Stimulated activated CD4-positive, alpha-beta T cell treated with anti-CD3 and anti-CD28 coated beads, Interleukin-2, amount 100 ng/mL, for 24 hours (primary cell): ENCODE data around the gene SRP14.
"Not testable (repeated sequence)": the region's sequence is repeated elsewhere in the genome, so short reads cannot be mapped to it uniquely, and the experiment has no call there.

Source experiments
- DNase-seq, 2 donors: peaks; one replicate each; pipeline ENCODE4 v3.0.0-alpha.2; 2020

SRP14 gene

GRCh38 chr15:40016224-40016865 is 22.6 kb downstream of the SRP14 start:
- DNase-seq: no peak

- no peak for DNase-seq
Observed at GRCh38 chr15:40014390-40014789, 24.6 kb downstream of the SRP14 start.

DNA sequence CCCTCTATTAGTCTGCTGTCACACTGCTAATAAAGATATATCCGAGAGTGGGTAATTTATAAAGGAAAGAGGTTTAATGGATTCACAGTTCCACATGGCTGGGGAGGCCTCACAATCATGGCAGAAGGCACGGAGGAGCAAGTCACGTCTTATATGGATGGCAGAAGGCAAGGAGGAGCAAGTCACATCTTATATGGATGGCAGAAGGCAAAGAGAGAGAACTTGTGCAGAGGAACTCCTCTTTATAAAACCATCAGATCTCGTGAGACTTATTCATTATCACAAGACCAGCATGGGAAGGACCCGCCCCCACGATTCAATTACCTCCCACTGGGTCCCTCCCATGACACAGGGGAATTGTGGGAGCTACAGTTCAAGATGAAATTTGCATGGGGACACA is 25.6 kb downstream of the SRP14 start:
- DNase-seq: not testable (repeated sequence)

DNA sequence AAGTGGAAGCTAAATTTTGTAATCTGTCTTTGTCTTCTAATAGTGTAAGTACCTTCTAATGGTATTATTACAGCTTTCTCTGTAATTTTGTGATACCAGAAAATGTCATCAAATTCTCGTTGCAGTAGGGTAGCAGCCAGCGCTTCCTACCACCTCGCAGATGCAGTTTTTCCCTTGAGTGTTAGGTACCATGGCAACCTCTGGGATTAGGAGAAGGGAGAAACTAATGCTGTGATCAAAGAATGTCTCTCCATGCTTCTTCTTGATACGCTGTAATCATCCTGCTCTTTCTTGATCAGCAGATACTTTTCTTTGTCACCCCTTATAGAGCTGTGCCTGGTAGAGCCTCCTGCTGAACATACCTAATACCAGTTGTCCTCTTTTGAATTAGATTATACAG is 27.7 kb downstream of the SRP14 start:
- no peak for DNase-seq

- no peak for DNase-seq
Observed at GRCh38 chr15:40010686-40011085, 28.3 kb downstream of the SRP14 start.

DNA sequence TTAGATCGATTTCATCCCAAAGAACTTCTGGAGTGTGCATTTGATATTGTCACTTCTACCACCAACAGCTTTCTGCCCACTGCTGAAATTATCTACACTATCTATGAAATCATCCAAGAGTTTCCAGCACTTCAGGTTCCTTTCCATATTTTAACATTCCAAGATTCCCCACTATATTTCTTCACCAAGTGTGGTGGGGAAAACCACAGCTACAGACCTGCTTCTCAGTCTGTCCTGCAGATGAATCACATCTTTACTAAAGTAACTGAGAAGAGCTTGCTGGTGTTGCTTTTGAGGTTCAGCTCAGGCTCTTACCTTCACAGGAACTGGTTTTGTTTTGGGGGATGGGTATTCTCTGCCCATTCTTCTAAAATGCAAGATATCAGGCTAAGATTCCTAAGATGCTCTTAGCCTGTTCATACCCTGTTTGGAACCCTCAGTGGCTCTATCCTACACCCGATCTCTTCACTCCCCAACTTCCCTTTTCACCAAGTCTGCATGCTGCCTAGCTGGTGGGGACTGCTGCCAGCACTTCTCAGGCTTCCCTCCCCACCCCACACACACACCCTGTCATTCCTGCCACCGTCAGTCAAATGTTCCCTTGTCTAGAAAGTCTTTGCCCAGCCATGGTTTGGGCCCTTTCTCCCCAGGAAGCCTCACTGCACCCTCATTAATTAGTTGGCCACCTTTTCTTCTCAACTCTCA is 30.8 kb downstream of the SRP14 start:
- DNase-seq: no peak

- DNase-seq: no peak
Observed at GRCh38 chr15:40006646-40007045, 32.3 kb downstream of the SRP14 start.

- no peak for DNase-seq
Observed at GRCh38 chr15:40006003-40006402, 33.0 kb downstream of the SRP14 start.

GRCh38 chr15:40003116-40003916 is 35.7 kb downstream of the SRP14 start:
- no peak for DNase-seq

DNA sequence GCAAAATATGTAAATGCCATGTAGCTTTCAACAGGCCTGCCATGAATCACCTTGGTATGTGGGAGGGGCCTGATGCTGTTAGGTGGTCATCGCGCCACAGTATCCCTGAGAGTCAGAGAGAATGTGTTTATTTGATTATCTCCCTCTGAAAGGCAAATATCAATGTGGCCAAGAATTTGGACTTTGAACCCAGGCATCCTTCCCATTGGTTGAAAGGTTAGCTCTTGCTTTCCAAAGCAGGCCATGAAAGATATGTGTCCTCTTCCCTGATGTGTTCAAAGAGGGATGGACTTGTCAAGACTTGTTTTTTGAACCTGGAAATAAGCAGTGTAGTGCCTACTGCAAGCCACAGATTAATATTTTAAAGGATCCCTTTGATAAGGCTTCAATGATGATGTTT is 36.7 kb downstream of the SRP14 start:
- DNase-seq: no peak

DNA sequence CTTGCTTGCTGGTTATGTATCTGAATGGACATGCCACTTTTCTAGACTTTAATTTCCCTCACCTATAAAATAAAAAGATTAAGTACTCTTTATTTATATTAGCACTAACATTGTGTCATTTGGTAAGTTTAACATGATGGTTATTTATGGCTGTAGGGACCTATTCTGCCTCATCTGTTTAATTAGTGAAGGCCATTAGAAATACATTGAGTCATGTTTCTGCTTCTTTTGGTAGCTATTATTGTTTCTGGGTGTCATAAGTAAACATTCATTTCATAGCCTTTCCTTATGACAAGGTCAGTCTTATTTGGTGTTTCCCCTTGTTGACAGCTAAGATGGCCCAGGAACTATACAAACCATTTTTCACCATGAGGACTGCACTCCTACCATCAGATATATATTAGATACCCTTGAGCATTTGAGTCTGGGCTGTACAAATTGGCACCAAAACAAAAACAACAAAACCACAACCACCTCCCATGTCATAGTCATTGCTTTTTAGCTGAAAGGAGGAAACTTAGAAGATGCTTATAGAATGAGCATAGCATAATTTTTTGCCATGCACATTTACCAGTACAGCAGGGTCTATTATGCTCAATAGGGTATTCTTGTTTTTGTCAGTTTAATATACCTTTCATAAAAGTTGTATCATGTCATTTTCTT is 39.3 kb downstream of the SRP14 start:
- no peak for DNase-seq

DNA sequence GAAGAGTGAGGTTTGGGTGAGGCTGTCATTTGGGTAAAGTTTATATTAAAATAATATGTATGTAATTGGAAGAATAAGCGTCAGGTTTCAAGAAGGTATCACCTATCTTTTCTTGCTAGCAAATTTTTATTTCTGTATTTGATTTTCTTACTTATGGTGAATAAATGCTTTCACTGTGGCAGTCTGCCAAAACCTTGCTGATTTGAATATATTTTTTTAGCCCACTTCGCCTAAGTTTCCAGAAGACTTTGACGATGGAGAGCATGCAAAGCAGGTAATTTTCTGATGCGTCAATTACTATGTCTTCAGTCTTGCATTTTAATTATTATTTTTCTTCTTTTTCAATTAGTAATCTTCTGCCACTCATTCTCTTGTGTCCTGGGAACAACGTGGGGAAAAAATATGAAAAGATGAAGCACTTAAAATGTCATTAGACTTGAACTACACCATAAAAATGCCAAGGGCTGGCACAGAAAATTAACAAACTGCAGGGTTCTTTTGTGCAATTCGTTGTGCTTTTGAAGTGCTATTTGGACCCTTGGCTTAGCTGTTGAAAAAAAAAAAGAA is 40.4 kb downstream of the SRP14 start:
- DNase-seq: no peak

DNA sequence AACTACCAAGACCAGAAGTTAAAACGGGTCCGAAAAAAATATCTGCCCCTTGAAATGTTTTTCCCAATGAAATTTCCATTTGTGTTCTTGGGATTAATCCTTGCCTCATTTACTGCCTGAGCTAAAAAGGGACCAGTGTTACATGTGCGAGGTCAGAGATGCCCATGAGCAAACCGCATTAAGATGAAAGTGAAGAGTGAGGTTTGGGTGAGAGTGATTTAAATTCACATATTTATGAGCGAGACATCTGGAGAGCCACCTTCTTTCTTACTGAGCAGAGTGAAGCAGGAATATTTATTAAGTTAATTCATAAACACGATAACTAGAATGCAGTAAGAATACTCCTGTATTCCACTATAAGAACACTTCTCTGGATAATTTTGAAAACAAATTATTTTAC is 41.3 kb downstream of the SRP14 start:
- DNase-seq: no peak

DNA sequence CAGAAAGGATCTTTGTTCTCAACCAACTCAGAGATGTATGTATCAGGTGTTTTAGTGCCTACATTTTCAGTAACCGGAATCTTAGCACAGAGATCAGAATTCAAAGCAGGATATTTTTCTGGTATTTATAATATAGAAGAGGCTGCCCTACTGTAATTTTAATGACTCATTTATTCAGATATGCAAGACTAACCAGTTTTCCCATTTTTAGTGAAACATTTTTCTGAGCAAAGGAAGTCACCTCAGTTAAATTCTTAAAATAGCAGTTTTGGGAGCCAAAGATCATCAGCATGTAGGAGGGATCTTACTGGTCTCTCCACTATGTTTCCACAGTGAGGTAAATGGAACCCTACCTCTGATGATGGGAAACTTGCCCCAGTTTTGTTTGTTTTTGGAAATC is 42.0 kb downstream of the SRP14 start:
- no peak for DNase-seq

GRCh38 chr15:39996228-39996627 is 42.8 kb downstream of the SRP14 start:
- not testable (repeated sequence) for DNase-seq

DNA sequence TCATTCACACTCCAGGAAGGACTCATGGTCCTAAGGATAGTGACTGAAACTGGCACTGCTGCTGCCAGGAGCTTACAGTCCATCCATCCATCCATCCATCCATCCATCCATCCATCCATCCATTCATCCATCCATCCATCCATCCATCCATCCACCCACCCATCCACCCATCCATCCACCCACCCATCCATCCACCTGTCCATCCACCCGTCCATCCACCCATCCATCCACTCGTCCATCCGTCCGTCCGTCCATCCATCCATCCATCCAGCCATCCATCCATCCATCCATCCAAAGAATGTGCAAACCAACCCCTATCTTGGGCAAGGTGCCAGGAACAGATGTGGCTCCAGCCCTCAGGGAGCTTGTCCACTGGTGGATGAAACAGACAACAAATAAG is 46.0 kb downstream of the SRP14 start:
- DNase-seq: not testable (repeated sequence)

DNA sequence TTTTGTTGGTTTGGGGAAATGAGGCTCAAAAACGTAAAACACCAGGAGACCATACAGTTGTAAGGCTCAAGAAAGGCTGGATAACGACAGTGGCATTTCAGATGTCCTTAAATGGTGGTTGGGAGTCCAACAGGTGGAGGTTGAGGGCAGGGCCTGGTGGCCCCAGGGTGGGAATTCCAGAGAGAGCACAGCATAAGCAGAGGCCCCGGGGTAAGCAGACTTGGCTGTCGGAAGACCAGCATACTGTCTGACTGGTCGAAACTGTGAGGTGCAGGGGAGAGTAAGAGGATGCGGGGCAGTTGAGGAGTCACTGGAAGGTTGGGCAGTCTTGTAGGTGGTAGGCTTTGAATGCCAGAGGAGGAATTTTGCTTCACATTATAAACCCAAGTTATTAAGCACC is 48.3 kb downstream of the SRP14 start:
- DNase-seq: no peak

GRCh38 chr15:39987821-39988220 is 51.2 kb downstream of the SRP14 start:
- no peak for DNase-seq
